HepG2 (cell line): ENCODE data around the gene C6orf15. TPM values are rescaled to one million over a fixed set of nuclear protein-coding genes. Genes with fewer than 3 reads are reported as not detected.

Experiments used
- E2F1 ChIP-seq: sonication (generic); formaldehyde crosslinking; IDR thresholded peaks from 2 replicates; pipeline ENCODE4 v1.5.0; 2020; ENCODE audit warnings: missing genetic modification reagents
- ETS1 ChIP-seq: sonication (generic); formaldehyde crosslinking; IDR thresholded peaks from 2 replicates; pipeline ENCODE4 v1.4.0; 2020; ENCODE audit warnings: missing genetic modification reagents
- KDM5B ChIP-seq: sonication (generic); formaldehyde crosslinking; IDR thresholded peaks from 2 replicates; pipeline ENCODE4 v1.4.0; 2020; ENCODE audit warnings: missing genetic modification reagents, mild to moderate bottlenecking, borderline replicate concordance
- KMT2B ChIP-seq: IDR thresholded peaks from 2 replicates; pipeline ENCODE4 v1.6.1; 2016; ENCODE audit warnings: missing genetic modification reagents, missing compliant biosample characterization
- MXI1 ChIP-seq: IDR thresholded peaks from 3 replicates; pipeline ENCODE4 v1.6.1; 2012; ENCODE audit warnings: low read depth, low read length, inconsistent platforms, borderline replicate concordance
- PCBP1 ChIP-seq: fragments of 200-400 bp; formaldehyde crosslinking; IDR thresholded peaks from 2 replicates; pipeline ENCODE4 v1.6.1; 2017; ENCODE audit warnings: mild to moderate bottlenecking, low read depth, low read length, borderline replicate concordance
- RAD21 ChIP-seq: fragments of 450-650 bp; formaldehyde crosslinking; IDR thresholded peaks from 2 replicates; pipeline ENCODE4 v1.5.0; 2020; ENCODE audit warnings: mild to moderate bottlenecking
- REL ChIP-seq: sonication (generic); formaldehyde crosslinking; conservative IDR thresholded peaks from 2 replicates; pipeline ENCODE4 v1.8.0; 2022; ENCODE audit warnings: mild to moderate bottlenecking, missing genetic modification reagents, moderate library complexity
- SP1 ChIP-seq, 2 experiments: fragments of 450-650 bp in 1 of 2; sonication (generic) in 1 of 2; formaldehyde crosslinking in 1 of 2; IDR thresholded peaks; 2 replicates each; pipeline versions ENCODE4 v1.4.0 to v1.6.1; 2016 to 2020; ENCODE audit warnings: missing genetic modification reagents in 1 of 2
- SRY ChIP-seq: sonication (generic); formaldehyde crosslinking; IDR thresholded peaks from 2 replicates; pipeline ENCODE4 v1.8.0; 2022; ENCODE audit warnings: mild to moderate bottlenecking, missing genetic modification reagents
- THAP8 ChIP-seq: sonication (generic); formaldehyde crosslinking; IDR thresholded peaks from 2 replicates; pipeline ENCODE4 v1.5.1; 2020; ENCODE audit warnings: missing genetic modification reagents, mild to moderate bottlenecking, borderline replicate concordance
- TMF1 ChIP-seq: sonication (generic); formaldehyde crosslinking; IDR thresholded peaks from 2 replicates; pipeline ENCODE4 v1.8.1; 2022; ENCODE audit warnings: low read depth, missing genetic modification reagents
- ZBTB25 ChIP-seq: IDR thresholded peaks from 2 replicates; pipeline ENCODE4 v1.6.1; 2018; ENCODE audit warnings: missing genetic modification reagents
- ZNF205 ChIP-seq: IDR thresholded peaks from 2 replicates; pipeline ENCODE4 v1.6.1; 2018; ENCODE audit warnings: missing biosample characterization, missing genetic modification reagents
- ZNF296 ChIP-seq: sonication (generic); formaldehyde crosslinking; conservative IDR thresholded peaks from 2 replicates; pipeline ENCODE4 v1.5.0; 2020; ENCODE audit warnings: mild to moderate bottlenecking, missing genetic modification reagents
- ZNF484 ChIP-seq: sonication (generic); formaldehyde crosslinking; IDR thresholded peaks from 2 replicates; pipeline ENCODE4 v1.5.1; 2020; ENCODE audit warnings: mild to moderate bottlenecking, low read depth, missing genetic modification reagents, borderline replicate concordance
- ZNF512 ChIP-seq: sonication (generic); formaldehyde crosslinking; IDR thresholded peaks from 2 replicates; pipeline ENCODE4 v1.4.0; 2020; ENCODE audit warnings: mild to moderate bottlenecking, missing genetic modification reagents
- ZNF543 ChIP-seq: sonication (generic); formaldehyde crosslinking; IDR thresholded peaks from 2 replicates; pipeline ENCODE4 v1.4.0; 2020; ENCODE audit warnings: mild to moderate bottlenecking, missing genetic modification reagents
- ZSCAN29 ChIP-seq: sonication (generic); formaldehyde crosslinking; conservative IDR thresholded peaks from 2 replicates; pipeline ENCODE4 v1.4.0; 2020; ENCODE audit warnings: mild to moderate bottlenecking, missing genetic modification reagents
- polyA plus RNA-seq, 8 experiments: library from polyadenylated mRNA; depleted of rRNA in 3 of 8; stranded (reverse) in 7 of 8; unstranded in 1 of 8; fragments of >200 nt; fragmentation: Illumina TruSeq in 4 of 8; extraction: Trizol in 4 of 8; gene quantifications; 2 replicates each; pipeline versions ENCODE4 v1.2.1 to v1.2.3, GENCODE V29; 2011 to 2016; ENCODE audit warnings: low read depth in 4 of 8, missing spikeins in 1 of 8, mixed read lengths in 1 of 8; ENCODE audit not compliant: insufficient read depth in 1 of 8
- total RNA-seq, 5 experiments: library from RNA; depleted of rRNA; stranded (reverse); fragments of >200 nt; fragmentation: Illumina TruSeq; extraction: Trizol; gene quantifications; 2 replicates each; pipeline ENCODE4 v1.2.3, GENCODE V29; 2016; ENCODE audit warnings: low read depth in 1 of 5

The C6orf15 gene
- total and polyA plus RNA-seq, 2 of the 13 experiments (the other 11 are each of a cell fraction or from before 2014, with no cell fraction given) = not detected

GRCh38 chr6:31079656-31080261 lies 32.6 kb downstream of the C6orf15 start (continued):
- TF ChIP-seq ETS1 (CRISPR knock-in tag) (no peak), TMF1 (CRISPR knock-in tag) (no peak), THAP8 (no peak), ZNF512 (no peak), SRY (no peak), PCBP1 (no peak), MXI1 (no peak), KDM5B (CRISPR knock-in tag) (no peak), REL (CRISPR knock-in tag) (no peak), ZSCAN29 (no peak), ZNF543 (CRISPR knock-in tag) (no peak), ZNF484 (CRISPR knock-in tag) (no peak), ZBTB25 (CRISPR knock-in tag) (no peak), ZNF205 (no peak), E2F1 (CRISPR knock-in tag) (no peak), RAD21 (CRISPR knock-in tag) (peak; percentile 48; the same call in 1 of the 2 replicates), KMT2B (CRISPR knock-in tag) (no peak), ZNF296 (CRISPR knock-in tag) (no peak), SP1 (IDR thresholded peaks at IDR 0.05) (no peak), SP1 (CRISPR knock-in tag; IDR thresholded peaks at IDR 0.05) (no peak)
